ENCODE results near the gene GRAMD1C. TPM values are rescaled to one million over a fixed set of nuclear protein-coding genes. Genes with fewer than 3 reads are reported as not detected.
A peak's percentile ranks its signal among the peaks of the same experiment; 100 is the strongest.

GRAMD1C gene
- polyA plus RNA-seq, 1 of the 3 experiments (the other 2 are of a cell fraction) = 1.2 TPM

DNA sequence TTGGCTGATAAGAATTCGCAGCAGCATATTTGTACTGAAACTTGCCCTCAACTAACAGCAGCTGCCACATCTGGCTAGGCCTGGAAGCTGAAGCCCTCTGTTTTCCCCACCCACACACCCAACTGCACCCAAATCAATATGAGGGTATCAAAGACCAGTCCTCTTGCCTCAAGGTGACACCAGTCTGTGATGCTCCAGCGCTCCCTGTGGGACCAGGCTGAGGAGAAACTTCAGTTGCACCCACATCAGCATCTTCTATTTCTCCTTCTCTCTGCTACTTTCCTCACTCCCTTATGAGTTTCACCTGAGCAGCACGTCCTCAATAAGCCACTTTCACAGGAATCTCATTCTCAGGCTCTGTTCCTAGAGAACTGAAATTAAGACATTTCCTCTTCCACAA lies 18.7 kb upstream of the GRAMD1C start:
- Histone ChIP-seq H3K9me3 (no peaks in the 10 kb centered on the region), H3K27me3 (ENCODE audit: insufficient read depth) (no peaks in the 10 kb centered on the region), H4K20me1 (ENCODE audit: insufficient read depth) (no peaks in the 10 kb centered on the region), H3K79me2 (ENCODE audit: insufficient read depth) (no peaks in the 10 kb centered on the region), H3F3A (replicated peaks; ENCODE audit: insufficient read depth) (peaks cover 3% of the 10 kb centered on the region), H3K4me2 (no peak overlapping the region), H2AFZ (ENCODE audit: low read depth) (no peak overlapping the region), H3K9ac (no peak overlapping the region), H3K4me3 (ENCODE audit: low read depth in 2 of 2, low read length in 1 of 2) (no peak overlapping the region), H3K4me1 (ENCODE audit: control insufficient read depth in 1 of 2, insufficient read depth in 2 of 2, low read depth in 1 of 2, low read length in 1 of 2) (no peaks in the 10 kb centered on the region), H3K27ac (ENCODE audit: low read depth in 2 of 2, low read length in 1 of 2) (no peak overlapping the region), H3K36me3 (replicated peaks in 1 of 2; ENCODE audit: control insufficient read depth in 1 of 2, insufficient read depth in 2 of 2, low read length in 1 of 2) (no peaks in the 10 kb centered on the region), H3K9me2 (no peaks in the 10 kb centered on the region)
- POLR2A ChIA-PET = no interaction called here
- TF ChIP-seq, protein P1, sequence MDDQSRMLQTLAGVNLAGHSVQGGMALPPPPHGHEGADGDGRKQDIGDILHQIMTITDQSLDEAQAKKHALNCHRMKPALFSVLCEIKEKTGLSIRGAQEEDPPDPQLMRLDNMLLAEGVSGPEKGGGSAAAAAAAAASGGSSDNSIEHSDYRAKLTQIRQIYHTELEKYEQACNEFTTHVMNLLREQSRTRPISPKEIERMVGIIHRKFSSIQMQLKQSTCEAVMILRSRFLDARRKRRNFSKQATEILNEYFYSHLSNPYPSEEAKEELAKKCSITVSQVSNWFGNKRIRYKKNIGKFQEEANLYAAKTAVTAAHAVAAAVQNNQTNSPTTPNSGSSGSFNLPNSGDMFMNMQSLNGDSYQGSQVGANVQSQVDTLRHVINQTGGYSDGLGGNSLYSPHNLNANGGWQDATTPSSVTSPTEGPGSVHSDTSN (IDR thresholded peaks at IDR 0.05) = no peak
- no peak for TF ChIP-seq CTCF (IDR thresholded peaks at IDR 0.05)
- TF ChIP-seq, protein P2, sequence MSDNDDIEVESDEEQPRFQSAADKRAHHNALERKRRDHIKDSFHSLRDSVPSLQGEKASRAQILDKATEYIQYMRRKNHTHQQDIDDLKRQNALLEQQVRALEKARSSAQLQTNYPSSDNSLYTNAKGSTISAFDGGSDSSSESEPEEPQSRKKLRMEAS (IDR thresholded peaks at IDR 0.05; ENCODE audit: low read depth) = no peak
- no peak for TF ChIP-seq SMC3 (IDR thresholded peaks at IDR 0.05; ENCODE audit: low read depth, low read length)
- TF ChIP-seq RCOR1 (IDR thresholded peaks at IDR 0.05; ENCODE audit: low read length) = no peak
- no peak for TF ChIP-seq YY1 (IDR thresholded peaks at IDR 0.05; ENCODE audit: low read depth)
- WGBS (ENCODE audit: low lambda C conversion rate) = 85% methylated on average over 3 of the region's 3 CpGs
- no peak for DNase-seq
- CTCF ChIA-PET = interaction anchor here (1.2 kb wide), 1 partner anchor 25 kb away, joined by 4 read pairs; no protein-coding TSS in a partner anchor

DNA sequence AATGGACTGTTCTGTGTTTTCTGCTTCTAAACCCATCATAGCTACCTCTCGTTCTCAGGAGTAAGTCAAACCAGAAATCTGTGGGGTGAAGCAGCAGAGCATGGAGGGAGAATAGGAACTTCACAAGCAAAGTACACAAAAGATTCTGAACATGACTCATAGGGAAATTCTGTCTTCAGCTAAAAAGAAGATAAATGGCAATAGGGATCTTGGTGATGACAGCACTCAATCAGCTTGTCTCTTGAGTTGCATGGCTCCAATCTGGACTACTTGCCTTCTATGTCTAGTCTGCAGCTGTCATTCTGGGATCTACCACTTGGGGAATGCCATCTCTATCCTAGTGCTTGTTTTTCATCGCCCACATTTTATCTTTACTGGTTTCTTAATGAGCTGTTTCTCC lies 13.5 kb upstream of the GRAMD1C start:
- no peaks in the 10 kb centered on the region for H3K27me3 ChIP-seq (ENCODE audit: insufficient read depth)
- 69% methylated on average over 2 of the region's 2 CpGs for WGBS (ENCODE audit: low lambda C conversion rate)
- TF ChIP-seq TCF12 (IDR thresholded peaks at IDR 0.05) (no peak), FOXJ3 (CRISPR knock-in tag; IDR thresholded peaks at IDR 0.05) (no peak), ELF1 (IDR thresholded peaks at IDR 0.05) (no peak), RAD21 (IDR thresholded peaks at IDR 0.05; ENCODE audit: low read length) (no peak), REST (IDR thresholded peaks at IDR 0.05; ENCODE audit: low read depth, low read length) (no peak), CTCF (IDR thresholded peaks at IDR 0.05) (peak; percentile 35), CHD2 (IDR thresholded peaks at IDR 0.05; ENCODE audit: low read length, partially characterized antibody) (no peak), GATA2 (CRISPR knock-in tag; IDR thresholded peaks at IDR 0.05) (no peak), RXRA (IDR thresholded peaks at IDR 0.05; ENCODE audit: borderline replicate concordance, low read depth) (no peak)
- TF ChIP-seq, protein P3, sequence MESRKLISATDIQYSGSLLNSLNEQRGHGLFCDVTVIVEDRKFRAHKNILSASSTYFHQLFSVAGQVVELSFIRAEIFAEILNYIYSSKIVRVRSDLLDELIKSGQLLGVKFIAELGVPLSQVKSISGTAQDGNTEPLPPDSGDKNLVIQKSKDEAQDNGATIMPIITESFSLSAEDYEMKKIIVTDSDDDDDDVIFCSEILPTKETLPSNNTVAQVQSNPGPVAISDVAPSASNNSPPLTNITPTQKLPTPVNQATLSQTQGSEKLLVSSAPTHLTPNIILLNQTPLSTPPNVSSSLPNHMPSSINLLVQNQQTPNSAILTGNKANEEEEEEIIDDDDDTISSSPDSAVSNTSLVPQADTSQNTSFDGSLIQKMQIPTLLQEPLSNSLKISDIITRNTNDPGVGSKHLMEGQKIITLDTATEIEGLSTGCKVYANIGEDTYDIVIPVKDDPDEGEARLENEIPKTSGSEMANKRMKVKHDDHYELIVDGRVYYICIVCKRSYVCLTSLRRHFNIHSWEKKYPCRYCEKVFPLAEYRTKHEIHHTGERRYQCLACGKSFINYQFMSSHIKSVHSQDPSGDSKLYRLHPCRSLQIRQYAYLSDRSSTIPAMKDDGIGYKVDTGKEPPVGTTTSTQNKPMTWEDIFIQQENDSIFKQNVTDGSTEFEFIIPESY (IDR thresholded peaks at IDR 0.05; ENCODE audit: borderline replicate concordance, low read depth) = no peak
- TF ChIP-seq, protein P1 (IDR thresholded peaks at IDR 0.05) = peak; percentile 40
- no peak overlapping the region for H3K9ac ChIP-seq
- POLR2A ChIA-PET = no interaction called here
- peak overlapping the region; percentile 75; the same call in 1 of the 2 replicates for H2AFZ ChIP-seq (ENCODE audit: low read depth)
- H3F3A ChIP-seq (replicated peaks; ENCODE audit: insufficient read depth) = no peaks in the 10 kb centered on the region
- CTCF ChIA-PET = interaction anchor here (0.8 to 2.5 kb wide), 7 partner anchors 10 to 88 kb away, joined by 3 to 9 read pairs (median 4); partner anchors contain the start of gene GRAMD1C
- no peak overlapping the region for H3K4me3 ChIP-seq (ENCODE audit: low read depth in 2 of 2, low read length in 1 of 2)
- no peaks in the 10 kb centered on the region for H4K20me1 ChIP-seq (ENCODE audit: insufficient read depth)
- no peaks in the 10 kb centered on the region for H3K36me3 ChIP-seq (replicated peaks in 1 of 2; ENCODE audit: control insufficient read depth in 1 of 2, insufficient read depth in 2 of 2, low read length in 1 of 2)
- no peak overlapping the region for H3K4me2 ChIP-seq
- no peaks in the 10 kb centered on the region for H3K9me2 ChIP-seq
- H3K27ac ChIP-seq (ENCODE audit: low read depth in 2 of 2, low read length in 1 of 2) = no peak overlapping the region
- peak; percentile 22 for DNase-seq
- no peaks in the 10 kb centered on the region for H3K9me3 ChIP-seq
- H3K79me2 ChIP-seq (ENCODE audit: insufficient read depth) = no peaks in the 10 kb centered on the region
- 0 out of 4 replicates have a peak, but pooled peaks cover 0 to 2% of the 10 kb centered on the region in 2 experiments for H3K4me1 ChIP-seq (ENCODE audit: control insufficient read depth in 1 of 2, insufficient read depth in 2 of 2, low read depth in 1 of 2, low read length in 1 of 2)

All from SK-N-SH (cell line).